Gastrocnemius medialis (tissue), 4 donors: ENCODE data around the gene USP24. TPM values are rescaled to one million over a fixed set of nuclear protein-coding genes. Genes with fewer than 3 reads are reported as not detected.

ENCODE experiments used
- ATAC-seq, 2 donors: fragments of 150-250 bp; one replicate each; pipeline ENCODE4 v1.9.1; 2016
- DNase-seq, 2 donors: peaks; one replicate each; pipeline ENCODE4 v3.0.0-alpha.2; 2019
- H3K27ac ChIP-seq, 4 donors: fragments of 200-600 bp; sonication (generic); 1 replicate in 1 of 4; 2 replicates in 3 of 4; pipeline ENCODE4 v1.5.1; 2016 to 2018; ENCODE audit warnings: mild to moderate bottlenecking in 2 of 4, moderate library complexity in 1 of 4
- H3K27me3 ChIP-seq, 3 donors: fragments of 200-600 bp; sonication (generic) in 2 of 3; 1 replicate in 1 of 3; 2 replicates in 2 of 3; pipeline versions ENCODE4 v1.5.1 to v1.6.0; 2016 to 2019; ENCODE audit warnings: mild to moderate bottlenecking in 1 of 3, moderate library complexity in 1 of 3
- H3K36me3 ChIP-seq, 2 donors: fragments of 200-600 bp; sonication (generic) in 1 of 2; one replicate each; pipeline ENCODE4 v1.5.1; 2017 to 2018
- H3K4me1 ChIP-seq, 2 donors: fragments of 200-600 bp; sonication (generic) in 1 of 2; one replicate each; pipeline ENCODE4 v1.5.1; 2016 to 2017; ENCODE audit warnings: mild to moderate bottlenecking in 2 of 2
- H3K4me3 ChIP-seq, 4 donors: fragments of 200-600 bp; sonication (generic) in 3 of 4; 1 replicate in 1 of 4; 2 replicates in 3 of 4; pipeline ENCODE4 v1.5.1; 2016 to 2019; ENCODE audit warnings: mild to moderate bottlenecking in 2 of 4
- H3K9me3 ChIP-seq, 3 donors: fragments of 200-600 bp; sonication (generic) in 2 of 3; 1 replicate in 1 of 3; 2 replicates in 2 of 3; pipeline ENCODE4 v1.5.1; 2016 to 2019
- POLR2A ChIP-seq, 2 donors: fragments of 450-650 bp; IDR thresholded peaks; one replicate each; pipeline ENCODE4 v1.6.1; 2017; ENCODE audit warnings: antibody characterized with exemption in 2 of 2, mild to moderate bottlenecking in 2 of 2, moderate library complexity in 2 of 2
- in situ Hi-C, 4 donors: fragments of 200-750 bp; cut with MboI; loops; one replicate each; pipeline versions ENCODE4 v1.15.0 to v1.8.0; 2017; ENCODE audit warnings: low sequenced_read_pairs in 4 of 4
- intact Hi-C: fragments of 100-400 bp; cut with DNase I; formaldehyde crosslinking; loops from one replicate; pipeline ENCODE4 v1.15.1; 2023; ENCODE audit warnings: low total_unique reads
- total RNA-seq, 4 donors: library from RNA; depleted of rRNA; stranded (reverse); fragments of >200 nt; gene quantifications; one replicate each; pipeline versions ENCODE4 v1.1.0 to v1.2.3, GENCODE V29; 2016
- TF ChIP-seq, protein P1 (sequence below), 5 experiments: fragments of 450-650 bp in 3 of 5; fragments of 200-600 bp in 2 of 5; sonication (generic) in 2 of 5; IDR thresholded peaks in 4 of 5; conservative IDR thresholded peaks in 1 of 5; 1 replicate in 4 of 5; 2 replicates in 1 of 5; pipeline ENCODE4 v1.5.1; 2016 to 2019; ENCODE audit warnings: antibody characterized with exemption in 5 of 5, mild to moderate bottlenecking in 3 of 5, moderate library complexity in 3 of 5

The USP24 gene
- total RNA-seq, 4 donors from 2014 or later: 77.3 to 102 (median 90.8) TPM

DNA sequence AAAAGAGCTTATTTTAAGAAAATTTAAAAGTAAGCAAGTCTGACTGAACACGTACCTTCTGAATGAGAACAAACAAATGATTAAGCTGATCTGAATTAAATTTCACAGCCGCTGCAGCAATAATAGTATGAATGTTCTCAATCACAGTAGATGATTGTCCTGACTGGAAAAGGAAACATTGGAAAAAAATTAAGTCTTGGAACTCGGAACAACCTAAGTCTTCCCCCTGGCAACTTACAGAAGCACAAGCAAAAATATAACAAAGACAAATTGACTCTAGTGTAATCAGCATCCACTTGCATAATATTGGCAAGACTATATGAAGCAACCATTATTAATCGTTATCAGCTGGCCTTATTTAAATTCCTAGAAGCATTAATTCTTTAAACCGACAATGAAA lies 60.5 kb downstream of the USP24 start:
- no peak for TF ChIP-seq POLR2A (IDR thresholded peaks at IDR 0.05)
- TF ChIP-seq, protein P1, sequence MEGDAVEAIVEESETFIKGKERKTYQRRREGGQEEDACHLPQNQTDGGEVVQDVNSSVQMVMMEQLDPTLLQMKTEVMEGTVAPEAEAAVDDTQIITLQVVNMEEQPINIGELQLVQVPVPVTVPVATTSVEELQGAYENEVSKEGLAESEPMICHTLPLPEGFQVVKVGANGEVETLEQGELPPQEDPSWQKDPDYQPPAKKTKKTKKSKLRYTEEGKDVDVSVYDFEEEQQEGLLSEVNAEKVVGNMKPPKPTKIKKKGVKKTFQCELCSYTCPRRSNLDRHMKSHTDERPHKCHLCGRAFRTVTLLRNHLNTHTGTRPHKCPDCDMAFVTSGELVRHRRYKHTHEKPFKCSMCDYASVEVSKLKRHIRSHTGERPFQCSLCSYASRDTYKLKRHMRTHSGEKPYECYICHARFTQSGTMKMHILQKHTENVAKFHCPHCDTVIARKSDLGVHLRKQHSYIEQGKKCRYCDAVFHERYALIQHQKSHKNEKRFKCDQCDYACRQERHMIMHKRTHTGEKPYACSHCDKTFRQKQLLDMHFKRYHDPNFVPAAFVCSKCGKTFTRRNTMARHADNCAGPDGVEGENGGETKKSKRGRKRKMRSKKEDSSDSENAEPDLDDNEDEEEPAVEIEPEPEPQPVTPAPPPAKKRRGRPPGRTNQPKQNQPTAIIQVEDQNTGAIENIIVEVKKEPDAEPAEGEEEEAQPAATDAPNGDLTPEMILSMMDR (IDR thresholded peaks at IDR 0.05 in 4 of 5, conservative IDR thresholded peaks at IDR 0.05 in 1 of 5): no peak
- peaks cover 0 to 73% of the 10 kb centered on the region in 2 donors for H3K36me3 ChIP-seq
- peak overlapping the region in 1 of 4 donors; percentile 26 for H3K27ac ChIP-seq
- intact Hi-C loops (no loop called here), in situ Hi-C loops (no loop called here)
- no peaks in the 10 kb centered on the region for H3K9me3 ChIP-seq
- H3K4me3 ChIP-seq: no peak overlapping the region
- H3K27me3 ChIP-seq: no peaks in the 10 kb centered on the region
- ATAC-seq: no peak
- peaks cover 15 to 19% of the 10 kb centered on the region in 2 donors for H3K4me1 ChIP-seq
- no peak for DNase-seq

DNA sequence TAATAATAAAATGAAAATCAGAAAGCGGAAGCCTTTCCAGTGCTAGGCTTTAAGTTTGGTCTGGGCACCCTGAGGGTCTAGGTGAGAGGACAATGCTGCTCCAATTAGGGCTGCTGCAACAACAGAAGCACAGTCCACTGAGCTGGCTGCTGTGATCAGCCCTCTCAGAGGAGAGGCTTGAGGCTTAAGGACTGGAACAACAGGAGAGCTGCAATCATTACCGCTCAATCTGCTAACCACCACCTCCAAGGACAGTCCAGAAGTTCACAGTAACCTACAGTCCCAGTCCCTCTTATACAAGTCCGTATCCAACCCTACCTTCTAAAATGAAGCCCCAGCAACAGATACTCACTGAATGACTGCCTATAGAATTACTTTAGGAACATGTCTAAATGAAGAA lies 62.1 kb downstream of the USP24 start:
- H3K36me3 ChIP-seq: peaks cover 0 to 61% of the 10 kb centered on the region in 2 donors
- in situ Hi-C loops: no loop called here
- DNase-seq (no peak), ATAC-seq (no peak)
- no peaks in the 10 kb centered on the region for H3K9me3 ChIP-seq
- no peak overlapping the region for H3K4me3 ChIP-seq
- H3K27me3 ChIP-seq: no peaks in the 10 kb centered on the region
- intact Hi-C loops: no loop called here
- H3K4me1 ChIP-seq: peaks cover 15 to 19% of the 10 kb centered on the region in 2 donors
- H3K27ac ChIP-seq: no peak overlapping the region
- TF ChIP-seq, protein P1 (IDR thresholded peaks at IDR 0.05 in 4 of 5, conservative IDR thresholded peaks at IDR 0.05 in 1 of 5): no peak
- no peak for TF ChIP-seq POLR2A (IDR thresholded peaks at IDR 0.05)

DNA sequence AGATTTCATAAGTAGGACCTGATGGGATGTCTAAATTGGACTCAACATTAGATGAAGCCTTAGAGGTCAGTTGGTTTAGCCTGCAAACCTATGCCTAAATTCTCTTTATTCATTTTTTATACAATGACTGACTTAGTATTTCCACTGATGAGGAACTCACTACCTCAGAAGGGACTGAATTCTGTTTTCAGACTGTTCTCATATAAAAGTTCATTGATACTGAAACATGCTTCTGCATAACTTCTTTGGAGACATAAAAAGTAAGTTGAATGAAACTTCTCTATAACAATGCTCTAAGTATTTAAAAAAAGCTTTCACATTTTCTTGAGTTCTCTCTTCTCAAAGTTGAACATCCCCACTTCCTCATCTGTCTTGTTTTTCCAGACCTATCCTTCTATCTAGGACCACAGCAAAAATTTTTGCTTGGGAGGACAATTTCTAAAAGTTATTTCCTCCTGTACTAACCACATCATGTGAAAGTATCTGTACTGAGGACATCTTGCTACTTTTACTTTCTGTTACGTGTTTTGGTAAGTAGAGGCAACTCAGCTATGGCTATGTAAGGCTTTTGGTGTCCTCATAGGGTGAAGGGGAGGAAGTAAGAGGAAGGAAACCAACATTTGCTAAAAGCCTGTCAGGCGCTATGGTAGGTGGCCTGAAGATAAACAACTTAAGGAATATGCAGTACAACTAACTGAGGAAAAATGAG lies 64.1 kb downstream of the USP24 start:
- peak overlapping the region in 3 of 4 donors; percentile 31 to 47 (median 35) for H3K27ac ChIP-seq
- peaks cover 0 to 51% of the 10 kb centered on the region in 2 donors for H3K36me3 ChIP-seq
- H3K27me3 ChIP-seq: no peaks in the 10 kb centered on the region
- TF ChIP-seq, protein P1 (IDR thresholded peaks at IDR 0.05 in 4 of 5, conservative IDR thresholded peaks at IDR 0.05 in 1 of 5): no peak
- no peak for TF ChIP-seq POLR2A (IDR thresholded peaks at IDR 0.05)
- no peak overlapping the region for H3K4me3 ChIP-seq
- in situ Hi-C loops (no loop called here), intact Hi-C loops (no loop called here)
- H3K9me3 ChIP-seq: no peaks in the 10 kb centered on the region
- peaks cover 15 to 19% of the 10 kb centered on the region in 2 donors for H3K4me1 ChIP-seq
- no peak for DNase-seq
- peak; percentile 35 to 40 for ATAC-seq

DNA sequence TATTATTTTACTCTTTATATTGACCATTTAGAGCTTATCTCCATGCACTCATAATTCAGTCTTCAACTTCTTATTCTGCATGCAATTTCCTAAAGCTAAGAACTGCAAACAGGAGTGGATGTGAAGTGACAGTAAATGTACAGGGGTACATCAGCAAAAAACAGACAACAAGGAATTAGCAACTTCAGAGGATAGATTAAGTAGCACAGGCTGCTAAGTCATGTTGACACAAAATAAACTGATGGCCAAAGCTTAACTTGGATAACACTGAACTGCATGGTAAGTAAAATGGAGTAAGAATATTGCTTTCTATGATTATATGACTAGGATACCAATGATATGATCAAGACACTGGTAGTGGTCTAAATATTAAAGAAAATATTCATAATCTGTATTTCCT lies 66.5 kb downstream of the USP24 start:
- peaks cover 0 to 54% of the 10 kb centered on the region in 2 donors for H3K36me3 ChIP-seq
- H3K27me3 ChIP-seq: no peaks in the 10 kb centered on the region
- no peak overlapping the region for H3K4me3 ChIP-seq
- H3K4me1 ChIP-seq: peaks cover 15 to 19% of the 10 kb centered on the region in 2 donors
- no peak overlapping the region for H3K27ac ChIP-seq
- TF ChIP-seq, protein P1 (IDR thresholded peaks at IDR 0.05 in 4 of 5, conservative IDR thresholded peaks at IDR 0.05 in 1 of 5): no peak
- TF ChIP-seq POLR2A (IDR thresholded peaks at IDR 0.05): no peak
- in situ Hi-C loops (loop anchor here in 2 of 4 donors (5.0 to 25.0 kb wide), 3 partner anchors 129 to 1439 kb away; partner anchors contain the start of gene PLPP3 (in 1 of the 2)), intact Hi-C loops (no loop called here)
- no peaks in the 10 kb centered on the region for H3K9me3 ChIP-seq
- no peak for ATAC-seq
- no peak for DNase-seq
